Astrocyte of the hippocampus (primary cell): Measurements from ENCODE around the gene LATS2.

Experiments used
- DNase-seq: peaks from one replicate; pipeline ENCODE4 v3.0.0; 2011; ENCODE audit warnings: low read depth, low spot score

Gene LATS2

GRCh38 chr13:21061029-21061763 lies at the start of gene LATS2:
TSS of gene LATS2 (minus strand) at chr13:21061586. CDS start at chr13:21046026, 15,560 bp downstream.
- peak; percentile 99 for DNase-seq

- DNase-seq = no peak
Measured at GRCh38 chr13:21109168-21109567, 47.8 kb upstream of the LATS2 start.

- DNase-seq = peak; percentile 78
Measured at GRCh38 chr13:21106089-21106488, 44.7 kb upstream of the LATS2 start.

GRCh38 chr13:21104199-21105019 lies 43.0 kb upstream of the LATS2 start:
- DNase-seq = no peak

- DNase-seq = no peak
Measured at GRCh38 chr13:21101865-21102576, 40.6 kb upstream of the LATS2 start.

- DNase-seq = no peak
Measured at GRCh38 chr13:21100994-21101757, 39.8 kb upstream of the LATS2 start.

- DNase-seq = no peak
Measured at GRCh38 chr13:21100211-21100610, 38.8 kb upstream of the LATS2 start.

- no peak for DNase-seq
Measured at GRCh38 chr13:21095311-21095710, 33.9 kb upstream of the LATS2 start.

GRCh38 chr13:21089830-21090229 lies 28.4 kb upstream of the LATS2 start:
- DNase-seq = no peak

GRCh38 chr13:21088534-21088933 lies 27.1 kb upstream of the LATS2 start:
- DNase-seq = no peak

- no peak for DNase-seq
Measured at GRCh38 chr13:21086929-21087328, 25.5 kb upstream of the LATS2 start.

GRCh38 chr13:21081926-21082325 lies 20.5 kb upstream of the LATS2 start:
- no peak for DNase-seq

GRCh38 chr13:21080593-21080891 lies 19.2 kb upstream of the LATS2 start:
- no peak for DNase-seq

GRCh38 chr13:21079761-21080592 lies 18.6 kb upstream of the LATS2 start:
- DNase-seq = peak; percentile 92

- peak; percentile 69 for DNase-seq
Measured at GRCh38 chr13:21079221-21079620, 17.8 kb upstream of the LATS2 start.

- DNase-seq = no peak
Measured at GRCh38 chr13:21078501-21078900, 17.1 kb upstream of the LATS2 start.

GRCh38 chr13:21077788-21078353 lies 16.5 kb upstream of the LATS2 start:
- no peak for DNase-seq

- no peak for DNase-seq
Measured at GRCh38 chr13:21077076-21077787, 15.8 kb upstream of the LATS2 start.

GRCh38 chr13:21076253-21076652 lies 14.9 kb upstream of the LATS2 start:
- no peak for DNase-seq
